ENCODE results near the gene CD38.

- TF ChIP-seq CTCF (IDR thresholded peaks at IDR 0.05; ENCODE audit: insufficient read depth, low read depth, low read length), result no peak
- no peak for TF ChIP-seq EZH2 (IDR thresholded peaks at IDR 0.05; ENCODE audit: insufficient read depth, low read length)
Observed at GRCh38 chr4:15749001-15749400, 29.1 kb upstream of the CD38 start.

Data from astrocyte (in vitro differentiated cells and primary cell).